GM21825 (cell line): ENCODE results near the gene PDE1C.

ENCODE experiments used
- ATAC-seq: cut with Tn5 transposase; IDR thresholded peaks from one replicate; pipeline ENCODE4 v1.9.1; 2021; ENCODE audit warnings: mild to moderate bottlenecking, moderate library complexity; ENCODE audit not compliant: unreplicated experiment

The PDE1C gene

GRCh38 chr7:31785101-31785500 is 285.1 kb downstream of the PDE1C start:
- ATAC-seq = no peak

DNA sequence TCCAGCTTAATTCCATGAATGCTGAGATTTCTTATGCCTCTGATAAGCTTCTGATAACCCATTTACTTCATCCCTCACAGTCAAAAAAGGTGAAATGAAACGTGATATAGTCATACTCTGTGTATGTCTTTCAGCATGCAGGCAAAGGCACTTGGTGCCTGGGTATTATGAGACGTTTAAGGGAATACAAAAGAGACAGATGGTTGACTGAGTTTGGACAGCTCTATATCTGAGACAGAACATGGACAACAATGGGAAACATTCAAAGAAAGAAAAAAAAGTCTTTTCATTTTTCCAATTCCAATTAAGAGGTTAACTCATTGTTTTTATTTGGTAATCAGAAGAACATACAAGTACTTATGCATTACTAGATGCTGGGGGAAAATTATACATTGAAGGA is 287.0 kb downstream of the PDE1C start:
- ATAC-seq = no peak

DNA sequence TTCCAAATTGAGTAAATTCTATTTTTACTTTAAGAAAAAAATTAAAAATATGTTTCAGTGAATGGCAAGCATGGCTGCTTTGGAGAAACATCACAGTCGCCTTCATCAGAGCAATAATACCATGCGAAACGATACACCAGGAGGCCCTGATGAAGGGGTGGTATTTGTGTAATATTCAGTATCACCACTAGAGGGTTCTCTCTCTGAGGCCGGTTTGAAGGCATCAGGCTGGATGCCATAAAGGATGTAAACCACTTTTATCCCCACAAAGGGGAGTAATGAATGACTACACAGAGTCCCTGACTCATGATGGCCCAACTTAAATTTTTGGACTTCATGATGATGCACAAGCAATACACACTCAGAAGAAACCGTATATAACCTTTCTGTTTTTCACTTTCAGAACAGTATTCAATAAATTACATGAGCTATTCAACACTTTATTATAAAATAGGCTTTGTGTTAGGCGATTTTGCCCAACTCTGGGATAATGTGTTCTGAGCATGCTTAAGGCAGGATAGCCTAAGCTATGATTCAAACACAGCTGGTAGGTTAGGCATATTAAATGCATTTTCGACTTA is 287.7 kb downstream of the PDE1C start:
- peak; percentile 87 for ATAC-seq

DNA sequence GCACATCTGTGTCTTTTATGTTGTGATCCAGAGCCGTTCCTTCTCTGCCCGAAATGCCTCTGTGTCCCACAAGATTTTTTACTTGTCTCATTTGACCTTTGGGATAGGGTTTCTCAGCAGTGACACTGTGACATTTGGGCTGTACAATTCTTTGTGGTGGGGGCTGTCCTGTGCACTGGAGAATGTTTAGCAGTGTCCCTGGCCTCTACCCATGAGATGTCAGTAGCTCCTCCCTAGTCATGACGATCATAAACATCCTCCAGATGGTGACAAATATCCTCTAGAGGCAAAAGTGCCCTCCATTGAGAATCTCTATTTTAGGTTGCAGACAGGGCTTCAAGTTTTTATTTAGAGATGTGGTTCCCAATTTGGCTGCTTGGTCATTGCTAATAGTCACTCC is 291.9 kb downstream of the PDE1C start:
- no peak for ATAC-seq

DNA sequence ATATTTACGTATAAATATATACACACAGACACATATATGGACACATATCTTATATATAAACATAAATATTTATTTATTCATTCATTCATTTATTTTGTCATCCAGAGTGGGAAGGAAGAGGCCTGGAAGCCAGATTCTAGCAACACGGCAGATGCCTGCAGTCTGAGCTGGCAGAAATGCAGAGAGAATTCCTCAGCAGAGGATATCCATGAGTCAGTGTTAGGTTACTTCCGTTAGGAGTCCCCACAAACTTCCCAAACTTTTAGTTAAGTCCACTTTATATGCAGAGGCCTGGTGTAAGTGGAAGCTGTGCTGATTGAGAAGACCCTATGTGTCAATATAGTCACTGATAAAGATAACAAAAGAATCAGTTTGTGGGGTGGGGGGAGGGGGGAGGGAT is 293.6 kb downstream of the PDE1C start:
- no peak for ATAC-seq

DNA sequence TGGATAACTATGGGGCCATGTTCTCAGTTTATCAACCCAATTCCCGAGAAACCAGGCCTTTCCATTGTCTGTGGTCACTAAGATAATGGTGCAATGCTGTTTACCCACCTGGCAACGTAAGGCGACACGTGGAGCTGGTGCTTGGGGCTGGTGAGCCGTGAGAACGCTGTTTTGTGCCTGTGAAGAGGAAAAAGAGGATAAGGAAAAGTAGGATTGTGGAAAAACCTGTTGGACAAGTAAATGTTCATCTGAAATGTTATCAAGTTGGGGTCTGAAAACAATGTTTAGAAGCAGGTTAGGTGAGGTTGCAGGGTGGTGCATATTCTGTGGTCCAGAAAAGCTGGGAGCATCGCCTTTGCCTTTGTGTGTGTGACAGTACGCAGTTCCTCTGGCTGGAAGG is 294.7 kb downstream of the PDE1C start:
- ATAC-seq = no peak

GRCh38 chr7:31772211-31772610 is 298.0 kb downstream of the PDE1C start:
- ATAC-seq = no peak

DNA sequence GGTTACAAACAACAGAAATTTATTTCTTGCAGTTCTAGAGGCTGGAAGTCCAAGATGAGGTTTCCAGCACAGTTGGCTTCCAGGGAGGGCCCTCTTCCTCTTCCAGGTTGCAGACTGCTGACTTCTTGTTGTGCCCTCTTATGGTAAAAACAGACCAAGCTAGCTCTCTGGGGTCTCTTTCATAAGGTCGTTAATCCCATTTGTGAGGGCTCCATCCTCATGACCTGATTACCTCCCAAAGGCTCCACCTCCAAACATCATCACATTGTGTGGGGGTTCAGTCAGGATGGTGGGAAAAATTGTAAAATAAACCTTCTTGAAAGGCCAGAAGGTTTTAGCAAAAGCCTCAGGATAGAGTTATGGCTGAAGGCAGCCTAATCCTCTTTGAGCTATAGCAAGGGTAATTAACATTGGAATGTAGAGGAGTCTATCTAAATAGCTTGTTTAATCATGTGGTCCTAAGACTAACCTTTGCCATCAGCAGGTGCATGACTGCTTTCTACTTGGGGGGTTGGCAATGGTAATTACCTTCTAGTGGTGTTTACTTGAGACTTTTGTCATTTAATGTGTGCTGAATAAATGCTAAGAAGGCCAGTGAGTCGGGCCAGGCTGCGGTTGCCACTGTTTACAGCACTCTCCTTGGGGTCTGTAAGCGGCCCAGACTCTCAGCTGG is 302.4 kb downstream of the PDE1C start:
- no peak for ATAC-seq

DNA sequence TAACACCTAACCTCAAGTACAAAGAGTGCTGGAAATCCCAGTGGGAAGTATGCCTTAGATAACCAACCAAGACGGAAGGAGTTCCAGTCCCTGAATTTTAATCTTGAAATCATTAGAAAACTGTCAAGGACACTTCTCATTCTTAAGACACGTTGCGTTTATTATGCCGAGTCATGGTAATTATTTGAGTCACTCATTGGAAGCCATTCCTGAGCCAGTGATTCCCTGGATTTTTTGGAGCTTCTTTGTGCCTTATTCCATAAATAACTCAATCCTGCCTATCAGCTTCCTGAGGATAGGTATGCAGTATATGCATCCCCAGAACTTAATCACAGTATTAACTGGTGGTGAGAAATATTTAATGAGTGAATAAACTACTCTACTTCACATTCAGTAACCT is 305.7 kb downstream of the PDE1C start:
- ATAC-seq = no peak

DNA sequence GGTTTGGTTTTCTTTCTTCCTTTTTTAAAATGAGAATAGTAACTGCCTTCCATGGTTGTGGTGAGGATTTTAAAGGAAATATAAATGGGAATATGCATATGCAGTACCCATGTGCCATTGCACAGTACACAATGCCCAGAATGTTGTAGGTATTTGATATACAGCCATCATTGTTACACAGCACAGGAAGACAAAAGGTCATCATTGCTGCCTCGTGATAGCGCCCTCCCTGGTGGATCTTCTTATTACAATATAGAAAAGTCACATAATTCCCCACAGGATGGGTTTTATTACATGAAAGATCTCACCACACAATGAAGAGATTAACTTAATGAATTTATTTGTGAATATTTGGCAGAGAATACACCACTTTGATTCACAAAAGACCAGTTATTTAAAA is 306.7 kb downstream of the PDE1C start:
- no peak for ATAC-seq

- no peak for ATAC-seq
Measured at GRCh38 chr7:31761646-31762045, 308.6 kb downstream of the PDE1C start.

GRCh38 chr7:31758755-31759154 is 311.5 kb downstream of the PDE1C start:
- ATAC-seq = no peak

- no peak for ATAC-seq
Measured at GRCh38 chr7:31751726-31752125, 318.5 kb downstream of the PDE1C start.

GRCh38 chr7:31748084-31748483 is 322.1 kb downstream of the PDE1C start:
- no peak for ATAC-seq

DNA sequence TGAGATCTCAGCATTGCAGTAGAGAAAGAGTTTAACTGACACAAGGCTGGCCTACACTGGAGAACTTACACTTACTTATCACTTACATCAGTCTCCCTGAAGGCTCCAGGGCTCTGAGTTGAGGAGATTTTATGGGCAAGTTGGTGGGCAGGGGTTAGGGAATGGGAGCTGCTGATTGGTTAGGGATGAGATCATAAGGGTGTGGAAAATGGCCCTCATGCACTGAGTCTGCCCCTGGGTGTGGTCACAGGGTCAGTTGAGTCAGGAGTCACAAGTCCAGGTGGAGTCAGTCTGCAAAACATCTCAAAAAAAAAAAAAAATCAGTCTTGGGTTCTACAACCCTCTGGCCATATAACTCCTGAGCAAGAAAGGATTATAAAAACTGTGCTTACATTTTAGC is 322.7 kb downstream of the PDE1C start:
- no peak for ATAC-seq

DNA sequence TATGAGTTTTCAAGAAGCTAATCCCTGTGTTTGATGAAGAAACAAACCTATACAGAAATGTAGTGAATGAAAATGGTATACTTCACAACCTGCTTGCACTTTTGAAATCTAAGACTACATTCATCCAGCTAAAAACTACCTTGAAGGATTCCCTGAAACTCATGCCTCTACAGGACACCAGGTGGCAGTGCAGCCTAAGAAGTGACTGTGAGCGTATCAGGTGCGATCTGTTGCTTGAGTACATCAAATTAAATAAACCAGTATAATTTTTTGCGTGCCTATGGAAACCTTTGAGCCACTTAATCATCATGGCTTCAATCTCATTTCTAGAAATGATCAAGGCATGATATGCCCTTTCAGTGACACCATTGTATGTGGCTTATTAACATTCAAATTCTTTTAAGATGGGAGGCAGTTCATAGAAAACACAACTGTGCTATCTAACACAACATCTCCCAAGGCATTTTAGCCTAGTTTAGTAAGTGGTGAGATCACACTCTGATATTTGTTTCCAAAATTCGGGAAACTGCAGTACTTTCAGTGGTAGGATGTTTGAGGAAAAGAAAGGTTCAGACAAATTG is 325.8 kb downstream of the PDE1C start:
- peak; percentile 78 for ATAC-seq

DNA sequence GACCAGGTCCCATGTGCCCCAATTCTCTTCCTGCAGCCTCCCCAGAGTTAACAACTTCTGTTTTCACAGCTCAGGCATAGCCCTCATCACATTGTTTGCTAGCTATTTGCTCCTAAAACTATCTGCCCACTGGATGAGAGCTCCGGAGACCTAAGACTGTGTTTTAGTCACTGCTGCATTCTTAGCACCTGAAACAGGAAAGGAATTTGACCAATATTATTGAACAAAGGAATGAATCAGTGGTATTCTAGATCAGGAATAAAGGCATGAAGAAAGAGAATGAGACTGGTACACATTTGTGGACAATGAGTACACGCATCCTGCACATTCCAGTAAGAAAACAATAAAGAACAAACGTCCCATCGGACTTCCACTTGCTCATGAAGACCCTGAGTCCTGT is 328.4 kb downstream of the PDE1C start:
- ATAC-seq = no peak

- peak; percentile 52 for ATAC-seq
Measured at GRCh38 chr7:31735991-31736982, 333.9 kb downstream of the PDE1C start.

- no peak for ATAC-seq
Measured at GRCh38 chr7:31734456-31734855, 335.8 kb downstream of the PDE1C start.

DNA sequence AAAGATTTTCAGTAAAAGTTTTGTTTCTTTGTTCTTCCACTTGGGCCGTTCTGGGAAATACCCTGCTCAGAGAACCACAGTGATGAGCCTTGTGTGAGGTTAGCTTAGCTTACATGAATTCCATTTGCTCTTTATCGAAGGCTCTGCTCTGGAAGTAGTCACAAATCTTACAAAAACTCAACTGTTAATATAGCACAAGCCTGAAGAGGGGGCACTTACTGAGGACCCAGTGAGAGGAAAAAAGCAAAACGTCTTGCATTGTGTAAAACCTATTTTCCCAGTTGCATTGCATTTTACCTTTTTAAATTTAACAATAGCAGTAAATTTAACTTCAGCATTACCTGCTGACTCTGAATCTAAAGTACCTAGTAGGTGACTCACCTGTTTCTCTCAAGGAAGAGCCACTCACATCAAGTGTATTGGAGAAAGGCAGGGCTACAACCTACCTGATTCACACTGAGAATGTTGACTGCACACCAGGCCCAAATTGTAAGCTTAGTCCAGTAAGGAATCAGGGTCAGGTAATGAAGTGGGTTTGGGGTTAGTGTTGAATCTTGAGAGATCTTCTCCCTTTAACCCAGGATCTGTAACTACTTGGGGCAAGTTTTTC is 340.9 kb downstream of the PDE1C start:
- ATAC-seq = no peak

GRCh38 chr7:31724696-31725095 is 345.5 kb downstream of the PDE1C start:
- ATAC-seq = no peak
